HEK293 (cell line): Measurements from ENCODE around the gene ITGB3.

Experiments
- CTCF ChIA-PET: fragments of 350-600 bp; formaldehyde crosslinking; extraction: SDS; loops from one replicate; lab custom pipeline; 2021; ENCODE audit warnings: antibody characterized with exemption; lab: Yijun Ruan, JAX
- POLR2A ChIA-PET: fragments of 300-600 bp; formaldehyde crosslinking; extraction: SDS; loops from one replicate; lab custom pipeline; 2020; ENCODE audit warnings: antibody characterized with exemption, inconsistent platforms; lab: Yijun Ruan, JAX
- H3K27ac ChIP-seq: fragments of 200-500 bp; sonication (Bioruptor generic); 2 replicates; pipeline ENCODE4 v1.5.1; 2014; ENCODE audit warnings: low read depth, low read length, control low read depth, inconsistent platforms; ENCODE audit errors: extremely low read depth
- H3K36me3 ChIP-seq, 2 experiments: fragments of 200-500 bp in 1 of 2; sonication (Bioruptor generic) in 1 of 2; 1 replicate in 1 of 2; 2 replicates in 1 of 2; pipeline ENCODE4 v1.5.1; 2014 to 2017; ENCODE audit warnings: inconsistent platforms in 2 of 2, low read length in 2 of 2; ENCODE audit not compliant: control insufficient read depth in 2 of 2, insufficient read depth in 1 of 2
- H3K4me1 ChIP-seq: fragments of 200-500 bp; sonication (Bioruptor generic); 2 replicates; pipeline ENCODE4 v1.5.1; 2014; ENCODE audit warnings: mild to moderate bottlenecking, low read length, inconsistent platforms; ENCODE audit not compliant: control insufficient read depth, insufficient read depth
- H3K4me3 ChIP-seq: 2 replicates; pipeline ENCODE4 v1.5.1; 2011; ENCODE audit warnings: low read depth, mild to moderate bottlenecking, control low read depth, low read length, moderate library complexity
- H3K9me3 ChIP-seq: fragments of 200-500 bp; sonication (Bioruptor generic); 2 replicates; pipeline ENCODE4 v1.5.1; 2014; ENCODE audit warnings: low read depth, low read length, inconsistent platforms; ENCODE audit not compliant: control insufficient read depth, insufficient read depth
- ELK4 ChIP-seq: IDR thresholded peaks from 2 replicates; pipeline ENCODE4 v1.6.1; 2011; ENCODE audit warnings: mild to moderate bottlenecking, low read depth, low read length, borderline replicate concordance
- GLIS1 ChIP-seq: fragments of 450-650 bp; formaldehyde crosslinking; IDR thresholded peaks from 2 replicates; pipeline ENCODE4 v1.5.1; 2016; ENCODE audit warnings: missing biosample characterization, missing genetic modification characterization
- OSR2 ChIP-seq: fragments of 450-650 bp; formaldehyde crosslinking; IDR thresholded peaks from 2 replicates; pipeline ENCODE4 v1.5.1; 2016; ENCODE audit warnings: missing biosample characterization, missing genetic modification characterization
- PRDM1 ChIP-seq: fragments of 450-650 bp; formaldehyde crosslinking; IDR thresholded peaks from 2 replicates; pipeline ENCODE4; 2016; ENCODE audit warnings: missing biosample characterization, missing genetic modification characterization
- RBAK ChIP-seq: fragments of 450-650 bp; formaldehyde crosslinking; IDR thresholded peaks from 2 replicates; pipeline ENCODE4 v1.5.1; 2016; ENCODE audit warnings: missing biosample characterization, missing genetic modification characterization
- SCRT2 ChIP-seq: fragments of 450-650 bp; formaldehyde crosslinking; IDR thresholded peaks from 2 replicates; pipeline ENCODE4 v1.5.1; 2016; ENCODE audit warnings: missing biosample characterization, missing genetic modification characterization
- TSHZ1 ChIP-seq: fragments of 450-650 bp; formaldehyde crosslinking; IDR thresholded peaks from 2 replicates; pipeline ENCODE4 v1.5.1; 2016; ENCODE audit warnings: missing biosample characterization, missing genetic modification characterization, borderline replicate concordance
- ZBTB1 ChIP-seq: fragments of 450-650 bp; formaldehyde crosslinking; IDR thresholded peaks from 2 replicates; pipeline ENCODE4 v1.5.1; 2016; ENCODE audit warnings: missing biosample characterization, missing genetic modification characterization
- ZNF140 ChIP-seq: fragments of 450-650 bp; formaldehyde crosslinking; IDR thresholded peaks from 2 replicates; pipeline ENCODE4 v1.5.1; 2016; ENCODE audit warnings: missing biosample characterization, missing genetic modification characterization
- ZNF239 ChIP-seq: fragments of 450-650 bp; formaldehyde crosslinking; IDR thresholded peaks from 2 replicates; pipeline ENCODE4 v1.5.1; 2016; ENCODE audit warnings: missing biosample characterization, missing genetic modification characterization
- ZNF24 ChIP-seq: fragments of 450-650 bp; formaldehyde crosslinking; IDR thresholded peaks from 2 replicates; pipeline ENCODE4 v1.5.1; 2016; ENCODE audit warnings: missing biosample characterization, missing genetic modification characterization
- ZNF335 ChIP-seq: fragments of 450-650 bp; formaldehyde crosslinking; conservative IDR thresholded peaks from 2 replicates; pipeline ENCODE4 v1.5.1; 2016; ENCODE audit warnings: missing biosample characterization, missing genetic modification characterization
- ZNF426 ChIP-seq: fragments of 450-650 bp; formaldehyde crosslinking; IDR thresholded peaks from 2 replicates; pipeline ENCODE4 v1.5.1; 2017; ENCODE audit warnings: missing biosample characterization, missing genetic modification characterization, mild to moderate bottlenecking, inconsistent platforms, moderate library complexity
- ZNF521 ChIP-seq: fragments of 450-650 bp; formaldehyde crosslinking; IDR thresholded peaks from 2 replicates; pipeline ENCODE4 v1.5.1; 2017; ENCODE audit warnings: missing biosample characterization, mild to moderate bottlenecking, missing genetic modification characterization
- ZNF629 ChIP-seq: fragments of 450-650 bp; formaldehyde crosslinking; IDR thresholded peaks from 2 replicates; pipeline ENCODE4 v1.5.1; 2017; ENCODE audit warnings: missing biosample characterization, missing genetic modification characterization
- ZNF704 ChIP-seq: fragments of 450-650 bp; formaldehyde crosslinking; IDR thresholded peaks from 2 replicates; pipeline ENCODE4 v1.5.1; 2016; ENCODE audit warnings: missing biosample characterization, missing genetic modification characterization
- ZNF777 ChIP-seq: fragments of 450-650 bp; formaldehyde crosslinking; IDR thresholded peaks from 2 replicates; pipeline ENCODE4 v1.5.1; 2017; ENCODE audit warnings: missing biosample characterization, missing genetic modification characterization, borderline replicate concordance

ITGB3 gene

GRCh38 chr17:47252766-47253512 lies 688 bp upstream of the ITGB3 start:
- peak; percentile 38; the same call in 1 of the 2 replicates for TF ChIP-seq ZNF24 (tag by site-specific recombination)
- no peak for TF ChIP-seq ZNF629 (tag by site-specific recombination)
- TF ChIP-seq ZNF239 (tag by site-specific recombination): no peak
- TF ChIP-seq ZNF426 (tag by site-specific recombination): no peak
- TF ChIP-seq ZNF521 (tag by site-specific recombination): no peak
- no peak for TF ChIP-seq TSHZ1 (tag by site-specific recombination)
- no peak for TF ChIP-seq ZNF140 (tag by site-specific recombination)
- TF ChIP-seq SCRT2 (tag by site-specific recombination): peak; percentile 76
- TF ChIP-seq RBAK: no peak
- no peak for TF ChIP-seq GLIS1
- no peak for TF ChIP-seq ZNF777 (tag by site-specific recombination)
- no peak for TF ChIP-seq ZBTB1 (tag by site-specific recombination)
- TF ChIP-seq OSR2 (tag by site-specific recombination): no peak
- TF ChIP-seq, all 188 proteins: peak for 2
- H3K4me3 ChIP-seq: no peak overlapping the region
- no peaks in the 10 kb centered on the region; the same call in 1 of the 2 replicates for H3K4me1 ChIP-seq
- CTCF ChIA-PET: interaction anchor here (1.0 to 2.0 kb wide), 5 partner anchors 12 to 53 kb away, joined by 3 to 9 read pairs (median 5); no protein-coding TSS in a partner anchor
- H3K9me3 ChIP-seq: no peaks in the 10 kb centered on the region
- H3K36me3 ChIP-seq: no peaks in the 10 kb centered on the region
- no peak overlapping the region for H3K27ac ChIP-seq
- POLR2A ChIA-PET: interaction anchor here (1.0 to 1.3 kb wide), 3 partner anchors 24 to 71 kb away, joined by 3 read pairs; partner anchors contain the start of gene EFCAB13

GRCh38 chr17:47254403-47254943 lies 846 bp downstream of the ITGB3 start:
- no peaks in the 10 kb centered on the region for H3K36me3 ChIP-seq
- H3K27ac ChIP-seq: no peak overlapping the region; the same call in 1 of the 2 replicates
- H3K4me1 ChIP-seq: no peaks in the 10 kb centered on the region; the same call in 1 of the 2 replicates
- H3K9me3 ChIP-seq: no peaks in the 10 kb centered on the region
- ChIA-PET POLR2A (interaction anchor here (1.0 to 1.3 kb wide), 3 partner anchors 21 to 58 kb away, joined by 3 to 5 read pairs (median 3); no protein-coding TSS in a partner anchor), CTCF (interaction anchor here (0.7 to 5.3 kb wide), 3 partner anchors 25 to 154 kb away, joined by 3 to 26 read pairs (median 4); no protein-coding TSS in a partner anchor)
- no peak for TF ChIP-seq ELK4
- TF ChIP-seq PRDM1 (tag by site-specific recombination): peak; percentile 98
- TF ChIP-seq ZNF335 (tag by site-specific recombination): peak; percentile 95
- TF ChIP-seq ZNF704: no peak
- TF ChIP-seq, all 188 proteins: peak for 2
- peak overlapping the region; percentile 65 for H3K4me3 ChIP-seq
